ENCODE measurements around the gene SPATA20. TPM values are rescaled to one million over a fixed set of nuclear protein-coding genes. Genes with fewer than 3 reads are reported as not detected.

SPATA20 gene
- total and polyA plus RNA-seq, 2 donors from 2014 or later = 52.7 to 60.4 TPM

DNA sequence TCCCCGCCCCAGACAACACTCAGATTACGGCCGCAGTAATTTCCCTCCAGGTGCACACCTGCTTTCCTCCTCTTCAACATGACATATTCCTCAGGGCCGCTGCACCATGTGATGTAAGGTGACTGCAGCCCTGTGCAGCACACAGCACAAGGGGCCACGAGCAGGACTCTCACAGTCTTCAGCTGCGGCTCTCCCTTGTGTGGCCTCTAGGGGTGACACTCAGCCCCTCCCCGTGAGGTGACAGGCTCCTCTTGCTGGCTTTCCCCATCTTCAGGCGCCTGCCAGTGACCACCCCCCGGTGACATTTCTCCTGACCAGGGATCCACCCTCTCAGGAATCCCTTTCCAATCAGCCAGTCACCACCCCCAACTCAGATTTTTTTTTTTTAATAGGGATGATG is 56.4 kb downstream of the SPATA20 start:
- Histone ChIP-seq H3K36me3 (ENCODE audit: control insufficient read depth in 2 of 3, insufficient read depth in 3 of 3, low read length in 3 of 3) (no peaks in the 10 kb centered on the region), H3K4me3 (ENCODE audit: low read length in 3 of 3) (no peak overlapping the region), H3K27ac (ENCODE audit: low read depth in 2 of 2, low read length in 2 of 2) (no peak overlapping the region), H3K27me3 (ENCODE audit: control insufficient read depth, insufficient read depth, low read length) (no peaks in the 10 kb centered on the region), H3K4me1 (ENCODE audit: control insufficient read depth in 2 of 3, insufficient read depth in 2 of 3, low read depth in 1 of 3, low read length in 3 of 3) (no peaks in the 10 kb centered on the region), H3K9me3 (ENCODE audit: control insufficient read depth in 2 of 3, insufficient read depth in 1 of 3, low read length in 3 of 3) (no peaks in the 10 kb centered on the region), H3K9ac (ENCODE audit: low read length in 3 of 3) (no peak overlapping the region)
- TF ChIP-seq, protein P1, sequence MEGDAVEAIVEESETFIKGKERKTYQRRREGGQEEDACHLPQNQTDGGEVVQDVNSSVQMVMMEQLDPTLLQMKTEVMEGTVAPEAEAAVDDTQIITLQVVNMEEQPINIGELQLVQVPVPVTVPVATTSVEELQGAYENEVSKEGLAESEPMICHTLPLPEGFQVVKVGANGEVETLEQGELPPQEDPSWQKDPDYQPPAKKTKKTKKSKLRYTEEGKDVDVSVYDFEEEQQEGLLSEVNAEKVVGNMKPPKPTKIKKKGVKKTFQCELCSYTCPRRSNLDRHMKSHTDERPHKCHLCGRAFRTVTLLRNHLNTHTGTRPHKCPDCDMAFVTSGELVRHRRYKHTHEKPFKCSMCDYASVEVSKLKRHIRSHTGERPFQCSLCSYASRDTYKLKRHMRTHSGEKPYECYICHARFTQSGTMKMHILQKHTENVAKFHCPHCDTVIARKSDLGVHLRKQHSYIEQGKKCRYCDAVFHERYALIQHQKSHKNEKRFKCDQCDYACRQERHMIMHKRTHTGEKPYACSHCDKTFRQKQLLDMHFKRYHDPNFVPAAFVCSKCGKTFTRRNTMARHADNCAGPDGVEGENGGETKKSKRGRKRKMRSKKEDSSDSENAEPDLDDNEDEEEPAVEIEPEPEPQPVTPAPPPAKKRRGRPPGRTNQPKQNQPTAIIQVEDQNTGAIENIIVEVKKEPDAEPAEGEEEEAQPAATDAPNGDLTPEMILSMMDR (IDR thresholded peaks at IDR 0.05; ENCODE audit: borderline replicate concordance, extremely low read depth, insufficient read depth) = no peak
- intact Hi-C loops (cut with DNase I) = no loop called here
- FAIRE-seq = no peak
- peak in 1 of 5 donors; percentile 47 for DNase-seq

DNA sequence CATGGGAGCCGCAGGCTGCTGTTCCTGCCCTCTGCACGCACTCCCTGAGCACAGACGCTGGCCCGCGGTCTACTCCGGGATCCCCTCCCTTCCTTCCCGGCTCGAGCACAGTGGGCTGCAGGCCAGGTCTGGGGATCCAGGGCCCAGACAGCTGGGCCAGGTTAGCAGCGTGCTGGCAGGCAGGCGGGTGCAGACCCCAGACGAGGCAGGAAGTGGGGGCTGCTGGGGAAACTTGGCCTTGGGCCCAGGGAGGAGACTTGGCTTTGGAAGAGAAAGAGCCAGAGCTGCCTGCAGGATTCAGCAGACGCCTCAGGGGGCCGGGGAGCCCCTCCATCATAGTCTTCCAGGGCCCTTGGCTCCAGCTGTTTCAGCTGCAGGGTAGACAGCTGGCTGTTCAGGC is 57.5 kb downstream of the SPATA20 start:
- FAIRE-seq = no peak
- H3K9me3 ChIP-seq (ENCODE audit: control insufficient read depth in 2 of 3, insufficient read depth in 1 of 3, low read length in 3 of 3) = no peaks in the 10 kb centered on the region
- H3K27ac ChIP-seq (ENCODE audit: low read depth in 2 of 2, low read length in 2 of 2) = no peak overlapping the region
- intact Hi-C loops (cut with DNase I) = no loop called here
- H3K27me3 ChIP-seq (ENCODE audit: control insufficient read depth, insufficient read depth, low read length) = no peaks in the 10 kb centered on the region
- peak; percentile 81 to 96 (median 87) for DNase-seq
- no peak overlapping the region for H3K9ac ChIP-seq (ENCODE audit: low read length in 3 of 3)
- TF ChIP-seq, protein P1 (IDR thresholded peaks at IDR 0.05; ENCODE audit: borderline replicate concordance, extremely low read depth, insufficient read depth) = no peak
- H3K4me3 ChIP-seq (ENCODE audit: low read length in 3 of 3) = no peak overlapping the region
- H3K36me3 ChIP-seq (ENCODE audit: control insufficient read depth in 2 of 3, insufficient read depth in 3 of 3, low read length in 3 of 3) = no peaks in the 10 kb centered on the region
- no peaks in the 10 kb centered on the region for H3K4me1 ChIP-seq (ENCODE audit: control insufficient read depth in 2 of 3, insufficient read depth in 2 of 3, low read depth in 1 of 3, low read length in 3 of 3)

DNA sequence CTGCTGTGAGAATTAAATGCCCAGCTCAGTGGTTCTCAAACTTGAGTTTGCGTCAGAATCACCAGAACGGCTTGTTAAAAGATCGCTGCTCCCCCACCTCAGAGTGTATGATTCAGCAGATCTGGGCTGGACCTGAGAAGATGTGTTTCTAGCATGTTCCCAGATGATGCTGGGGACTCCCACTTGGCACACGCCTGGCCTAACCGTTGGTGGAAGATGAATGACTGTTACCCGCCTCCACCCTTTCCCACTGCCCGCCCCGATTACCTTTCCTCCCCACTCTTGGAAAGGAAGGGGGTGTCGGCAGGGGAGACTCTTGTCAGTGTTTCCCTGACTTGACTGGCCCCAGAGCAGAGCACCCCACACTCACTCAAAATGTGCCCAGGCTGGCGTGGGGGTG is 58.5 kb downstream of the SPATA20 start:
- no peak overlapping the region for H3K27ac ChIP-seq (ENCODE audit: low read depth in 2 of 2, low read length in 2 of 2)
- no peak overlapping the region for H3K9ac ChIP-seq (ENCODE audit: low read length in 3 of 3)
- H3K27me3 ChIP-seq (ENCODE audit: control insufficient read depth, insufficient read depth, low read length) = no peaks in the 10 kb centered on the region
- H3K4me3 ChIP-seq (ENCODE audit: low read length in 3 of 3) = no peak overlapping the region
- TF ChIP-seq, protein P1 (IDR thresholded peaks at IDR 0.05; ENCODE audit: borderline replicate concordance, extremely low read depth, insufficient read depth) = no peak
- H3K4me1 ChIP-seq (ENCODE audit: control insufficient read depth in 2 of 3, insufficient read depth in 2 of 3, low read depth in 1 of 3, low read length in 3 of 3) = no peaks in the 10 kb centered on the region
- intact Hi-C loops (cut with DNase I) = no loop called here
- DNase-seq = no peak
- no peaks in the 10 kb centered on the region for H3K9me3 ChIP-seq (ENCODE audit: control insufficient read depth in 2 of 3, insufficient read depth in 1 of 3, low read length in 3 of 3)
- FAIRE-seq = no peak
- no peaks in the 10 kb centered on the region for H3K36me3 ChIP-seq (ENCODE audit: control insufficient read depth in 2 of 3, insufficient read depth in 3 of 3, low read length in 3 of 3)

Other genes starting within 250 kb of the SPATA20 start
- gene XYLT2, start 201.0 kb upstream of the SPATA20 start, total RNA-seq = 30.0 TPM
- gene XYLT2, start 201.0 kb upstream of the SPATA20 start, polyA plus RNA-seq (ENCODE audit: insufficient read depth, low read depth, low replicate concordance) = 21.2 TPM
- 54.0 TPM for gene MRPL27, start 174.0 kb upstream of the SPATA20 start, total RNA-seq
- gene MRPL27, start 174.0 kb upstream of the SPATA20 start, polyA plus RNA-seq (ENCODE audit: insufficient read depth, low read depth, low replicate concordance) = 227 TPM
- 1.0 TPM for gene EME1, start 173.9 kb upstream of the SPATA20 start, total RNA-seq
- gene EME1, start 173.9 kb upstream of the SPATA20 start, polyA plus RNA-seq (ENCODE audit: insufficient read depth, low read depth, low replicate concordance) = not detected
- 61.7 TPM for gene LRRC59, start 149.7 kb upstream of the SPATA20 start, total RNA-seq
- 37.0 TPM for gene LRRC59, start 149.7 kb upstream of the SPATA20 start, polyA plus RNA-seq (ENCODE audit: insufficient read depth, low read depth, low replicate concordance)
- 44.4 TPM for gene ACSF2, start 121.0 kb upstream of the SPATA20 start, total RNA-seq
- gene ACSF2, start 121.0 kb upstream of the SPATA20 start, polyA plus RNA-seq (ENCODE audit: insufficient read depth, low read depth, low replicate concordance) = 404 TPM
- gene CHAD, start 78.3 kb upstream of the SPATA20 start, total RNA-seq = 0.22 TPM
- gene CHAD, start 78.3 kb upstream of the SPATA20 start, polyA plus RNA-seq (ENCODE audit: insufficient read depth, low read depth, low replicate concordance) = 0.43 TPM
- 38.9 TPM for gene RSAD1, start 68.3 kb upstream of the SPATA20 start, total RNA-seq
- 39.9 TPM for gene RSAD1, start 68.3 kb upstream of the SPATA20 start, polyA plus RNA-seq (ENCODE audit: insufficient read depth, low read depth, low replicate concordance)
- 0.72 TPM for gene MYCBPAP, start 38.7 kb upstream of the SPATA20 start, total RNA-seq
- 2.9 TPM for gene MYCBPAP, start 38.7 kb upstream of the SPATA20 start, polyA plus RNA-seq (ENCODE audit: insufficient read depth, low read depth, low replicate concordance)
- gene EPN3, start 14.4 kb upstream of the SPATA20 start, total RNA-seq = 5.0 TPM
- gene EPN3, start 14.4 kb upstream of the SPATA20 start, polyA plus RNA-seq (ENCODE audit: insufficient read depth, low read depth, low replicate concordance) = 28.7 TPM
- gene CACNA1G, start 13.5 kb downstream of the SPATA20 start, total RNA-seq = 0.06 TPM
- not detected for gene CACNA1G, start 13.5 kb downstream of the SPATA20 start, polyA plus RNA-seq (ENCODE audit: insufficient read depth, low read depth, low replicate concordance)
- gene ABCC3, start 87.7 kb downstream of the SPATA20 start, total RNA-seq = 156 TPM
- 9.3 TPM for gene ABCC3, start 87.7 kb downstream of the SPATA20 start, polyA plus RNA-seq (ENCODE audit: insufficient read depth, low read depth, low replicate concordance)
- gene ANKRD40, start 160.7 kb downstream of the SPATA20 start, total RNA-seq = 37.6 TPM
- 15.8 TPM for gene ANKRD40, start 160.7 kb downstream of the SPATA20 start, polyA plus RNA-seq (ENCODE audit: insufficient read depth, low read depth, low replicate concordance)
- gene LUC7L3, start 172.4 kb downstream of the SPATA20 start, total RNA-seq = 91.9 TPM
- 74.3 TPM for gene LUC7L3, start 172.4 kb downstream of the SPATA20 start, polyA plus RNA-seq (ENCODE audit: insufficient read depth, low read depth, low replicate concordance)
- gene ANKRD40CL, start 220.3 kb downstream of the SPATA20 start, total RNA-seq = not detected
- not detected for gene ANKRD40CL, start 220.3 kb downstream of the SPATA20 start, polyA plus RNA-seq (ENCODE audit: insufficient read depth, low read depth, low replicate concordance)